ELR (cell line): ENCODE data around the gene COL20A1.
"Not testable (repeated sequence)": the region's sequence is repeated elsewhere in the genome, so short reads cannot be mapped to it uniquely, and the experiment has no call there.

ENCODE experiments used
- DNase-seq: peaks from one replicate; pipeline ENCODE4 v3.0.0-alpha.2; 2015; ENCODE audit warnings: low read depth

The COL20A1 gene

GRCh38 chr20:63291811-63292210, 1.2 kb upstream of the COL20A1 start:
- no peak for DNase-seq

- no peak for DNase-seq
Measured at GRCh38 chr20:63292292-63292701, 689 bp upstream of the COL20A1 start.

- DNase-seq: no peak
Measured at GRCh38 chr20:63293456-63293855, 470 bp downstream of the COL20A1 start.

- no peak for DNase-seq
Measured at GRCh38 chr20:63293871-63294535, 1.0 kb downstream of the COL20A1 start.

GRCh38 chr20:63294536-63294900, 1.5 kb downstream of the COL20A1 start:
- DNase-seq: no peak

- DNase-seq: no peak
Measured at GRCh38 chr20:63295018-63295417, 2.0 kb downstream of the COL20A1 start.

GRCh38 chr20:63295422-63295821, 2.4 kb downstream of the COL20A1 start:
- no peak for DNase-seq

GRCh38 chr20:63295846-63296245, 2.9 kb downstream of the COL20A1 start:
- no peak for DNase-seq

GRCh38 chr20:63296531-63297299, 3.7 kb downstream of the COL20A1 start:
- no peak for DNase-seq

- DNase-seq: no peak
Measured at GRCh38 chr20:63297371-63297781, 4.4 kb downstream of the COL20A1 start.

- no peak for DNase-seq
Measured at GRCh38 chr20:63297796-63298572, 5.0 kb downstream of the COL20A1 start.

GRCh38 chr20:63298731-63299312, 5.8 kb downstream of the COL20A1 start:
- DNase-seq: no peak

- no peak for DNase-seq
Measured at GRCh38 chr20:63301671-63302070, 8.7 kb downstream of the COL20A1 start.

- DNase-seq: no peak
Measured at GRCh38 chr20:63303095-63303666, 10.2 kb downstream of the COL20A1 start.

- no peak for DNase-seq
Measured at GRCh38 chr20:63305393-63305792, 12.4 kb downstream of the COL20A1 start.

GRCh38 chr20:63305933-63306672, 13.1 kb downstream of the COL20A1 start:
- DNase-seq: not testable (repeated sequence)

GRCh38 chr20:63306673-63307537, 13.9 kb downstream of the COL20A1 start:
- DNase-seq: no peak

- no peak for DNase-seq
Measured at GRCh38 chr20:63307538-63308217, 14.7 kb downstream of the COL20A1 start.

GRCh38 chr20:63308218-63308911, 15.4 kb downstream of the COL20A1 start:
- DNase-seq: no peak
